Activated CD4-positive, alpha-beta T cell treated with anti-CD3 and anti-CD28 coated beads, Interleukin-2, amount 50 U/mL, for 24 hours (primary cell): ENCODE data around the gene TXNDC16.

Experiments
- DNase-seq, 2 donors: peaks; one replicate each; pipeline ENCODE4 v3.0.0-alpha.2; 2020; ENCODE audit warnings: low read depth in 1 of 2, low spot score in 1 of 2

Gene TXNDC16

GRCh38 chr14:52455291-52456088 is 96.8 kb downstream of the TXNDC16 start:
- no peak for DNase-seq

GRCh38 chr14:52447236-52447635 is 105.1 kb downstream of the TXNDC16 start:
- no peak for DNase-seq

- DNase-seq: no peak
Observed at GRCh38 chr14:52446355-52446754, 106.0 kb downstream of the TXNDC16 start.

GRCh38 chr14:52443506-52443905 is 108.8 kb downstream of the TXNDC16 start:
- DNase-seq: no peak

- DNase-seq: no peak
Observed at GRCh38 chr14:52442602-52443001, 109.7 kb downstream of the TXNDC16 start.

GRCh38 chr14:52442166-52442565 is 110.1 kb downstream of the TXNDC16 start:
- no peak for DNase-seq

- DNase-seq: no peak
Observed at GRCh38 chr14:52439476-52439875, 112.8 kb downstream of the TXNDC16 start.

- no peak for DNase-seq
Observed at GRCh38 chr14:52434955-52435354, 117.3 kb downstream of the TXNDC16 start.

GRCh38 chr14:52430474-52430873 is 121.8 kb downstream of the TXNDC16 start:
- no peak for DNase-seq

- no peak for DNase-seq
Observed at GRCh38 chr14:52429451-52429850, 122.9 kb downstream of the TXNDC16 start.

- DNase-seq: no peak
Observed at GRCh38 chr14:52427460-52427859, 124.8 kb downstream of the TXNDC16 start.

GRCh38 chr14:52422650-52423356 is 129.5 kb downstream of the TXNDC16 start:
- DNase-seq: no peak

- no peak for DNase-seq
Observed at GRCh38 chr14:52417139-52417538, 135.2 kb downstream of the TXNDC16 start.

GRCh38 chr14:52413729-52414408 is 138.4 kb downstream of the TXNDC16 start:
- DNase-seq: no peak

GRCh38 chr14:52412426-52412825 is 139.9 kb downstream of the TXNDC16 start:
- DNase-seq: no peak

- DNase-seq: no peak
Observed at GRCh38 chr14:52405314-52405713, 147.0 kb downstream of the TXNDC16 start.

GRCh38 chr14:52402812-52403526 is 149.3 kb downstream of the TXNDC16 start:
- DNase-seq: peak in 1 of 2 donors; percentile 27

GRCh38 chr14:52400846-52401245 is 151.5 kb downstream of the TXNDC16 start:
- DNase-seq: no peak

GRCh38 chr14:52399921-52400595 is 152.2 kb downstream of the TXNDC16 start:
- DNase-seq: no peak

GRCh38 chr14:52399104-52399503 is 153.2 kb downstream of the TXNDC16 start:
- DNase-seq: no peak

GRCh38 chr14:52397844-52398243 is 154.5 kb downstream of the TXNDC16 start:
- no peak for DNase-seq
